Activated CD4-positive, alpha-beta T cell treated with anti-CD3 and anti-CD28 coated beads, Interleukin-2, Interleukin-6, amounts not matched to agents 100 ng/mL and 50 ng/mL, durations not matched to agents 16 hours and 8 hours (primary cell): ENCODE measurements around the gene CHN2.

Experiments
- DNase-seq: peaks from one replicate; pipeline ENCODE4 v3.0.0-alpha.2; 2020

The CHN2 gene

DNA sequence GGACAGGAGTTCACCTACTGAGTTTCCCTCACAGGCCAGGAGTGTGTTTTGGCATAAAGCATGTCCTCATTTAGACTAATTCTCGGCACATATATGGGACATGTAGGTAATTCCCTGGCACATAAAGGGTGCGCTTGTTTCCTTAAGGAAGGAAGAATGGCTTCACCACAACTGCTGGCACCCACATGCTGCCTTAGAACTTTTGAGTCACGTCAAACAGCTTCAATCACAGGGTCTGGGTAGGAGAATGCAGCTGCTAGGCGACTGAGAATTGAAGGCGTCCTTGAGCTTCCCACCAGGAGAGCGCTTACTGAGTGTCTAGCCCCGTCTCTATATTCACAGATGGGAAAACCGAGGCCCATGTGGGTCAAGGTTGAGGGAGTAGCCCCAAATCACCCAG lies 146.1 kb downstream of the CHN2 start:
- no peak for DNase-seq

DNA sequence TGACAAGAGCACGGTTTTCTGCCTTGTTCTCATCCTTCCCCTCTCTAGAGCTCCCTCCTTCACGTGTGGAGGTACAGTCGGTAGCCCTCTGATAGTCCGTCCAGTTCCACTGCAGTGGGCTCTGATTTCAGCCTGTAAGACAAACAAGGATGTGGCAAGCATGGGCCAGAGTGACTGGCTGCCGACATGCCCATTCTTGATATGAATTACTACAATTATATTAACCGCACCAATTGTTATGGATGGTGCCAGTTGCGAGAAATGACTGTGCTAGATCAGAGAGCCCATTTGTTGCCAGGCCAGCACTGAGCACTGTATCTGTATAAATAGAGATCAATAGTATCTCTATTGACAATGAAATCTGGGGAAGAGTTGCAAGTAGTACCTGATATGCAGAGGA lies 146.6 kb downstream of the CHN2 start:
- DNase-seq, result no peak

DNA sequence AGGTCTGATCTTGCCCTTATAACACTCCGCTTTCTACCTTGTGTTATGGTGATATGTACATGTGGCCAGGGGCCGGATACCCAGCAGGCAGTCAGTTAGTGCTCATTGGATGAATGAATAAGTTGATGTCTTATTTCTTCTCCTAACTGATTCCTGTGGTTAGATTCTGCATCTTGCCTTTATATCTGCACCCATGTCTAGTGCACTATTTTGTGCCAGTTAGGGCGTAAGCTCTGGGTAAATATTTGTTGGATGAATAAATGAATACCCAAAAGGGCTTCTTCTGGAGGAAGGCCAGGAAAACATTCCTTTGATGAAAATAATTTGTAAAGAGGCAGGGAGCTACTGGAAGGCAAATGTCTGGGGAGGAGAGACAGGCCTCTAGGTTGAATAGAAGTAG lies 148.2 kb downstream of the CHN2 start:
- DNase-seq, result no peak

DNA sequence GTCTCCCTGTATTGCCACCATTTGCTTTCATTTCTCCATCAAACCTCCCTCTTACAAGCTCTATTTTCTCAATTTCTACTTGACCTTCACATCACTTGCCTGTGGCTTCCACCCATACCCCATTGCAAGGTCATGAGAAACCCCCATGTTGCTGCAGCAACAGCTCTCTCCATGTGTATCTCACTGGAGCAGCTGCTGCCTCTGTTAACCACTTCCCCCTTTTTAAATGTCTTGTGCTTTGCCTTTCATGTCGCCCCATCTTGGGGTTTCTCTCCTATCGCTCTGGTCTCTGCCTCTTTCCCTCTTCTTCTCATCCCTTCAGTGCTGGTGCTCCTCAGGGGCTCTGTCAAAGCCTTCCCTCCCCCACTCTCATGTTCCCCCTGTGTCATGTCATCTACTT lies 148.8 kb downstream of the CHN2 start:
- no peak for DNase-seq

DNA sequence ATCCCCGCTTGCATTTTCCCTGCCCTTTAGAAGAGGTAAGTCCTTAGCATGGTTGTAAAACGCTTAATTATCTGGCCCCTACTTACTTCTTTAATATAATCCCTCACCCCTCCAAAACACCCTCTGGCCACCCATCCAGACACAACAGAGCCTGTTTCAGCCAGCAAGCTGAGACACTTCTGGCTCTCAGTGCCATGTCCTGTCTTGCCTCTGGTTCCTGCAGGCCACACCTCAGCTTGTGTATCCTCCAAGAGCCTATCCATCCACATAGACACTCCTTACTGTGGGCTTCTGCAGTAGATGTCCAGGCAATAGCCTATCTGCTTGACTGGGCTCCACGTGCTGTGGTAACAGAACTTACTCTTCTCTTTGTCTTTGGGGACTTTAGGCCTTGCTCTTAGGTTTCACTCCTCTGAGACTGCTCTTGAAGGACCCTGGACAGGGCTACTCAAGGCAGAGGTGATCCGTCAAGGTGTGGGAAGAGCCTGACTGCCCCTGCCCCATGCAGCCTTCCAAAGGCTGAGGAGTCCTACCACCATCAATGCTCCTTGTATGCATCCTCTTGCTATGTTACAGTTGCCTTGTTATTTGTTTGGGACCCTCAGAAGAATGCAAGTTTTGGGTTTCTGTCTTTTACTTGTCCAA lies 149.9 kb downstream of the CHN2 start:
- DNase-seq, result no peak

DNA sequence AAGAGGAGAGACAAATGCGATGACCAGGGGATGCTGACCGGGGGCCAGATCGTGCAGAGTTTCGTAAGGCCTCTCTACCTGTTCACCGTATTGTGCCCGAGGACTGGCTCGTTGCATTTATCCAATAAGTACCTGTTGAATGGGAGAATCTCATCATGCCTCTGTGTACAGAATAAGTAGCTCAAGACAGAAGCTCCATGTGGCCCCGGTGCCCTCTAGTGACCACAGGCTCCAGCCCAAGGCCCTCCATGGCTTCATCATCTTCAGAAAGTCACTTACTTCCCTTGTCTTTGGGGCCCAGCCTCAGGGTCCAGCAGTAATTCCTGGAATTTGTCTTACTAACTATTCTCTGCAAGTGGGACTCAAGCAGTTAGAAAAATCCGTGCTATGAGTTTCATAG lies 151.0 kb downstream of the CHN2 start:
- DNase-seq, result peak; percentile 14

DNA sequence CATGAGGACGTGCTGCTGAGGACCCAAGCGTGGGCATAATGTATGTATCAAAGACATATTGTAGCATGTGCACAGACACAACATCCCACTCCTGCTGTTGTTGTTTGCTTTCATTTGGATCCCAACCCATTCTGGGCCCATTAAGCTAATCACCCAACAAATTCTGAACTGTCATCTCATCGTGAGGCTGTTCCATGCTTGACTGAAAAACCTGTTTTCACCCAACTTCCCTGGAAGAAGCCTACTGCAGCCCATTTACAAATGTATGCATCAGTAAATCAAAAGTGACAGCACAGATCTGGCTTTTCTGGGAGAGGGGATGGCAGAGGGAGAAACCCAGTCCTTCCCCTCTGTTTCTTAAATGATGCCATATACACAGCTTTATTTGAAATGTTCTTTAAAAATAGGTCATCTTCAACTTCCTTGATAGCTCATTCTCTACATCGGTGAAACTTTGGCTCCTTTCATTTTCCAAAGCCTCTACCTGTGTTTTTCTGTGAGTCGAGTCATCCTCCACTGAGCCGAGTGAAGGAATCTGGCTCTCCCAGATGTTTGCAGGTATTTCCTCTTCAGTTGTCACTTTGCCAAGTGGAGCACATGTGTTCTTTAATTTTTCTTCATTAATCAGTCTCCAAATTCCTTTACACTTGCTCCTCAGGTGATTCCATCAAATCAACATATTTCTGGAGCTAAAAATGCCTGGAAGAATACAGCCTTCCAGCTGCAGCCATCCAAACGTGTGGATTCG lies 151.8 kb downstream of the CHN2 start:
- no peak for DNase-seq

DNA sequence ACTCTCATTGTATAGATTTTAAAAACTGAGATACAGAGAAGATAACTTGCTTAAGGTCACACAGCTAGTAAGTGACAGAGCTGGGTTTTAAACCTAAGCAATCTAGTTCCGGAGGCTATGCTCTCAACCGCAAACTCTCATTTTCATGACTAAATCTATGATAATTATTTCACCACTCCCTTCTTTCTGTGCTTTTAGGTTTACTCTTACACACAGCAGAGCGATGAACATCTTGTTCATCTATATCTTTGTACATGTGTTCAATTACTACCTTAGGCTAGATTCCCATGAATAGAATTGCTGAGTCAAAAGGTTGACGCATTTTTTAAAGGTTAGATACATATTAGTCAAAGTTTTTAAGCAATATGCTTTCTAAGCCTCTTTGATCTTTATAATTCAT lies 154.8 kb downstream of the CHN2 start:
- no peak for DNase-seq

DNA sequence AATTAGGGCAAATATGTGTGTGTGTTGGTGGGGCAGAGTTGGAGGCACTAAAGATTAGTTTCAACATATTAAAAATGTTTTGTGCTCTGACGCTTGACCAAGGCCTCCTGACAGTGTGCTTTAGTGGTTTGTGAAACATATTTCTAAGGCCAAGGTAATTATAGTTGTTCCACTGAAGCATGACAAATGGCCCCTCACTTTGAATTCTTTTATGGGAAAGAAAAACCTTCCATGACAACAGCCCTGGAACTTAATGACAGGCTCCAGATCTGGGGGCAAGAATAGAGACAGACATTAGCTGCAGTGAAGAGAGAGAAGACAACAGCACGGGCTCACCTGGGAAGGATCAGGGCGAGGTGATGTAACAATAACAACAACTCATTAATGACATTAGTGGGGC lies 155.8 kb downstream of the CHN2 start:
- DNase-seq, result no peak

DNA sequence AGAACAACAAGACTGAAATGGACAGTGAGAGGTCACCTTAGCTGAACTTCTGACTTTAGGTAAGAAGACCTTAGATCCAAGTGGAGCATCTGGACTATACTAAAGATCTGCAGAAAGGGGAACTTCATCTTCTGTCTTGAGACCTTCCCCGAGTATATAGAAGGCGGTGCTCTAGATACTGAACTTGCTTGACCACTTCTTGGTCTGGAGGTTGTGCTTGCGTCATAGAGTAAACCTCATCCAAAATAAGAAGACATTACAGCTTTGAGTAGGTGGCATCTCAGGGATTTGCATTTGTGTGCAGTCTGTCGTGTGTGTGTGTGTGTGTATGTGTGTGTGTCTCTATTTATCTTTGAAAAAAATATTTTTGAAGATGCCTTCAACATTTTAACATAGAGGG lies 157.5 kb downstream of the CHN2 start:
- no peak for DNase-seq

DNA sequence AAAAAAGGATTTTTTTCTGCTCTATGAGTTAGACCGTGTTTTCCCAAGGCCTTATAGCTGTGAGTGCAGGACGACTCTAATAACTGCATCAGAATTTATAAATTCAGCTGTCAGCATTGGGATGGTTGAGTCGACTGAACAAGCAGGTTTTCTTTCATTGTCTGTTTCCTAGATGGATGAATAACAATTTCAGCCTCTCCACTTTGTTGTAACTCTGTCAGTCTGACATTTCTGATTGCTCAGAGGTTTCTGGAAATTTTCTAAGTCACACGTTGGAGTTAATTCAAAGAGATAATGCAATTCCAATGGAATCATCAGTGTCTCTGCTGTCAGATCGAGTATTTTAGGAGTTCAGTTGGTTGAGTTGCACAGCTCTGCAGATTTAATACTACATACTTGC lies 159.2 kb downstream of the CHN2 start:
- DNase-seq, result no peak

DNA sequence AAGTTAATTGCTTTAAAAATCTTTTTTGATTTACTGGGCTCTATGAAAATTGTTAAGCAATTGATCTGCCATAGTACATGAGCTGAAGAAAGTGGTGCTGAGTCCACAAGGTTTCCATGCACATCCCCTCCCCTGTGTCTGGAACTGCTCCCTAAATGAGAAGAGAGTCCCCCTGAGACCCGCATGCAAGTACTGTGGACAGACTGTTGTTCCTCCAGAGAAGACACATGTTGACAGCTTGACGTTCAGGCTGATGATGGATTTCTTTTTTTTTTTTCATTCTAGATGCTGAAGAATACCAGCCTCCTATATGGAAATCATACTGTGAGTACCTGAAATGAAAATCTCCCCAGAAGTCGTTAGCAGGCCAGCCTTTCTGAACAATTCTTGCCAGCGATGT lies 159.8 kb downstream of the CHN2 start:
- no peak for DNase-seq

DNA sequence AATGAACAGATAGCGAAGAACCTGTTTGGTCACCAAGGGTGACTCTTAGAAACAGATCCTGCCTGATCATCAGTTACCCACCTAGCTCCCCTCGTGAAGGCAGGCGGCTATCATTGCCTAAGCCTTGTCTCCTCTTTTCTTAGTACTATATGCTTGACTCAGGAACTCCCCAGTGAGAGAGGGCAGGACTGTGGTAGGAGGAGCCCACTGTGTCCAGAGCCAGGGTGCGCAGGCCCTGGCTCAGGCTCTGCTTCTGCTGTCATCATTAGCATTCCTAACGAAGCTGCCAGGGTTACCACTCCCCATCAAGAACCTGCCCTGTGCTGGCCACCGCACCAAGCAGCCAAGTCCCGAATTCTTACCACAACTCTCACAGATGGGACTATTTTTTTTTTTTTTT lies 160.8 kb downstream of the CHN2 start:
- DNase-seq, result no peak

DNA sequence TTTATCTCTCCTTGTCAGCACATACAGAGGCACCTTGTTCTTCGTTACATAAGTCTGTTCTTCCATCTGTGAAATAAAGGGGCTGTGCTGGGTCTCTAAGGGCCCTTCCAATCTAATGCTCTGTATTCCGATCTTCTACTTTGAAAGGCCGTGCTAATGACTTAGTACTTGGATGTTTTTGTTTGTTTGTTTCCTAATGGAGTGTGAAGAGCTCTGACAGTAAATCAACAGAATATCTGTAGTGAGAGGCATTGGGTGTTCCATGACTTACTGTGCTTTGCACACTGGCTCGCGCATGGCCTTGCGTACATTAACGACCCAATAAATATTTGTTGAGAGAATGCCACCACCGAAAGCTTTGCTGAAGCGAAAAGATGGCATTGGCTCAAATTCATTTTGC lies 162.1 kb downstream of the CHN2 start:
- DNase-seq, result no peak

DNA sequence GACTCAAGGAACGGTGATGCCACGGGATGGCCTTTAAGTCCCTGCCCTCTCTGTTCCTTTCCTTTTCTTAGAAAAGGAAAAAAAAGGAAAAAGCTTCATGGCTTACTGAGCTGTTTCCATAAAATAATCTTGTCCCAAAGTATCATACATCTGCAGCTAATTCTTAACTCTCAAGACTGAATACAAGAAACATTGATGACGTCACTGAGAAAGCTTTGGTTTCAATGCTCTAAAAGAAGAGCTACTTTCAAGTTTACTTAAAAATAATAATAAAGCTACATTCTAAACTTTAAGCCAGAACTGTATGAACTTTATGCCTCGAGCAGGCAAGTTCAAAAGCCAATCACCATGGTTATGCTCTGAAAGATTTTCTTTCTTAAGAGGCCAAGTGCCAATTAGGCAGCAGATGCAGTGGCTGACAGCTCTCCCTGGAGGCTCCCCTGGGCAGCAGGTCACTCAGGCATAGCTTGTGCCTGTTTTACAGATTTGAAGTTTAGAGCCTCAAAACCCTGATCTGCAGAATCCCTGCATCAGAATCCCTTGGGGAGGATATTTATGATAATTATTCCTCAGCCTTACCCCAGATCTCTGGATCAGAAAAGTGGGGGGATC lies 165.0 kb downstream of the CHN2 start:
- no peak for DNase-seq

DNA sequence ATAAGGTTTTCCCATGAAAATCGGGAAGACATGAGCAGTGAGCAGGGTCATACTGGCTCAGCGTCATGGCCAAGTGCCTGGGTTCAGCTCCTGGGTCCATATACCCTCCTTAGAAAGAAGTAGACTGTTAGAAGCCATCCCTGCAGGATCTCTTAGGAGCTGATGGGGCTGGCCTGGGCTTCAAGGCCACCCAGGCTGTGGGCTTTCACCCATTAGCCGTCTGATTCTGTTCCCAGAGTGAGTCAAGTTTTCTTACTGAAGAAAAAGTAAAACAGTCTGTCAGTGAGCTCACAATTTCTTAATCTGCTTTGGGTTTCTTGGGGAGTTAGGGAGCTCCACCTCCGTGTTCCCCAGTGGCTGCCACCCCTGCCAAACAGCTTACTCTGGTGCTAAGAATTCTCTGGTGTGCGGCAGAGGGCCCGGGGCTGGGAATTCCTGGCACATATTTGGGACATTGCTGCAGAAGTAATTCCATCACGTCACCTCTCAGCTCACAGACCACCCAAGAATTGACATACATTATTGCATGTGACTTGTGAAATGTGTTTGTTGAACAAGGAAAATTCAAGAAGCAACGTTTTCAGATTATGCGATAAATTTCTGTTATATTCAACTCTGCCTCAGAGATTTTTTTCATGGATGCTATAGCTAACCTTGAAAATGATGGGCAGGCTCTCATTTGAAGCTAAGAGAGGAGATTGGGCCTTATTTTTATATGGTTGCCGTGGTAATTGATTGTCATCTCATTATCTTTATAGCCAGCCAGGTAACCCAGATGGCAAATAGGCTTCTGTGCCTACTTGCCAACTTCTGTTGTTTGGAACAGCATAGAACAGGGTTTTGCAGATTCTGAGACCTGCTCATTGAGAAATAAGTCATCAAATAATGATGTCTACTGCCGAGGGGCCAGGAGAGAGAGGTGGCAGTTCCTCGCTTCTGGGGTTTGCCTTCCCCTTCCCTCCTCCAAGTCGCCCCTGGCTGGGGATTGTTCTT lies 166.4 kb downstream of the CHN2 start:
- no peak for DNase-seq

DNA sequence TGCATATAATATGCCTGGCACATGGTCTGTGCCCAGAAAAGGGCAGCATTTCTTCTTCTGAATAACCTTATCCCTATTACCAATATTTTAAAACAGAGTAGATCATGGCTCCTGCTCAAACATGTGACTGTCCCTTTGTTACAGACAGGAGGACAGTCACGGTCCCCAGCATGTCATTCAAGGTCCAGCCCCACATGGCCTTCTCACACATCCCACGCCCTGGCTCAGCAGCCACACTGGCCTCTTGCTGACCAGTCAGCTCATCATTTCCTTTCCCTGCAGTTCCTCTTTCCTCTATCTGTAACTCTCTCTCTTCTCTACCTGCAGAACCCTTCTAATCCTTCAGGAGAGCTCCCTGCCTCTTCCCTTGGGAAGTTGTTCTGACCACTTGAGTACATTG lies 167.8 kb downstream of the CHN2 start:
- no peak for DNase-seq

DNA sequence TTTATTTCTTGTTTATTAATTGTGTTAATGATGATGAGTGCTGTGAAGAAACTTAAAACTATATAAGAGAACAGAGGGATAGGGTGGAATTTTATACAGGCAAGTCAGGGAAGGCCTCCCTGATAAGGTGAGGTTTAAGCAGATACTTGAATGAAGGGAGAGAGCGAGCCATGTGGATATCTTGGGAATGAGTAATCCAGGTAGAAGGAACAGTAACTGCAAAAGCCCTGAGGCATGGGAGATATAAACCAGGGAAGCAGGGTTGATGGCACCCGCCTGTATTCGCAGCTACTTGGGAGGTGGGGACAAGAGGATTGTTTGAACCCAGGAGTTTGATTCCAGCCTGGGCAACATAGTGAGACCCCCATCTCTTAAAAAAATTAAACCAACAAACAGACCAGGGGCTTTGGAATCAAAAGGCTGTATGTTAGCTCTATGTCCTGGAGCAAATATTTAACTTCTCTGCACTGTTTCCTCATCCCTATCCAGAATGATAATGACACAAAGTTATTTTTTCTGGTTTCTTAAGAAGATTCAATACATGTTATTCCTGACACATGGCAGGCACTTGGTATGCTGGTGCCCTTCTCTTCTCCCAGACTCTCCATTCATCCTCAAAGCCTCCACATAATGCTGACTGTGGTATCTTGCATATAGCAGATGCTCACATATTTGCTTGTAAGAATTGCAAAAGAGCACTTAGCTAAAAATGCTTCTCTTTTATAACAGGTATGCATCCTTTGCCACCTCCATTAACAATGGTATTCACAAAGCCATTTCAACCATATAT lies 169.3 kb downstream of the CHN2 start:
- DNase-seq, result no peak

DNA sequence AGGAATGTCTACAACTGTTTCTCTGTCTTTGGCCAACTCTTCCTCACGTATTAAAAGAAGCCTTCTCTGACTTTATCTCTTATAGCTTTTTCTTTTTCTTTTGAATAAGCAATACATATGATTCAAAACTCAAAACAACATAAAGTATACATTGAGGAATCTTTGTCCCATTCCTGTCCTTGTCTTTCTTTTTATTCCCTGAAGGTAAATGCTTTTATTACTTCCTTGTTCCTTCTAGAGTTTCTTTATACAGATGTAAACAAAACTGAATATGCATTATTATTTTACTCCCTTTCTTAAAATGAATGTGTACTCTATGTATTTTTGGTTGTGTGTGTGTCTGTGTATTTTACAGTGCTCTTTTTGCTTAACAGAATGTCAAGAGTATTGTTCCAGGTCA lies 170.1 kb downstream of the CHN2 start:
- no peak for DNase-seq

DNA sequence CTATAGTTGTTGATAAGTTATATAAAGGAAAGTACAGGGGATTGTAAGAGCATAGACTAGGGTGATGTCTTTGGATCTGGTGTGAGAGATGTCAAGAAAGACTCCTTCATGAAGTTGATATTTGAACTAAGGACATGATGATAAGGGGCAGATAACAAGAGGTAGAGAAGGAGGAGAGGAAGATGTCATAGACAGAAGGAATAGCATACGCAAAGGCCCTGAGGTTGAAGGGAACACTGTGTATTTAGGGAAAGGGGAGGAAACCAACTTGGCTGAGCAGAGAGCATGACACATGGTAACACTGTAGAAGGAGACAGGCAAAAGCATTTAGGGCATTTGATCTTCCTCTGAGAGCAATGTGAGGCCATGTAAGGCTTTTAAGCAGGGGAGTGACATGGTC lies 170.8 kb downstream of the CHN2 start:
- no peak for DNase-seq

DNA sequence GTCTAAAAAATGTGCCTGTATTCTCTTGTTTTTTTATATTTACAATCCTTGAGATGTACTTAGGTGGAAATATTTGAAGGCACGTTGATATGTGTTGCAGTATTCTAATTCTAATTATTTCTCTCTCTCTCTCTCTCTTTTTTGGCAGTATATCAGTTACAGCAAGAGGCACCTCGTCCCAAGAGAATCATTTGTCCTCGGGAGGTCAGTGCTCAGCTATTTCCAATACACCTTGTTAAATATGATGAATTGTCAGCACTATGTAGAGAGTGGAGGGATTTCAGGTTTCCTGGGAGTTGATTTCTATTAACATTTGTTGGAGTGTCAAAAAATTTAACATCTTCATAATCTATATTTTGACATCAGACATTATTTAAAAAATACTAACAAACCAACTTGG lies 173.2 kb downstream of the CHN2 start:
- DNase-seq, result no peak

DNA sequence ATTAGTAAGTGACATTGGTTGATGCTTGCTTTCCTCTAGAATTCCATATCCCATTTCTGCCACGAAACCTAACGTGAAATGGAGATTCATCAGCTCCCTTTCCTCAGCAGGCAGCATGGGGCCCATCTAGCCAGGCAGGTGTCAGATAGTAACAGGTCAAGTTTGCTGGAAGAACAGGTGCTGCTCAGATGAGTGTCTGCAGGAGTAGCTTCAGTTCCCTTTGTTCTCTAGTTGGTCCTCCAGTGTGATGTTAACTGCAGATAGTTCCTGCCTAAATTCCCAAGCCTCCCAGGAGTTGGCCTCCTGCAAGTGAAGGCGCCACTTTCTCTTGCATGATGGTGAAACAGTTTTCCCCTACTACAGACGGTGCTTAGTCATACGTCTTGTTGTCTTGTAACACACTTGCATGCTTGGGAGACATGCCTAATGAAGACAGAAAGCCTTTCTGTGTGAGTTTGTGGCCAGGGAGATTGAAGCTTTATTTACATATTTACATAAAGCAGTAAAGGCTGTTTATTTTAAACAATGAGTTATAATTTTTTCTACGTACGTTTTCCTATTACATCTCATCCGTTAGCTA lies 175.4 kb downstream of the CHN2 start:
- DNase-seq, result no peak
